Glutamatergic neuron (in vitro differentiated cells): ENCODE measurements around the gene ARHGEF4. TPM values are rescaled to one million over a fixed set of nuclear protein-coding genes. Genes with fewer than 3 reads are reported as not detected.

Source experiments
- DNase-seq: peaks from one replicate; pipeline ENCODE4 v3.0.0; 2022
- H3K27ac Mint-ChIP-seq: one replicate; pipeline ENCODE4 v1.8.0; 2020; ENCODE audit warnings: mild to moderate bottlenecking, mixed read lengths, inconsistent platforms; ENCODE audit not compliant: unreplicated experiment
- H3K27me3 Mint-ChIP-seq: one replicate; pipeline ENCODE4 v1.8.0; 2020; ENCODE audit warnings: mild to moderate bottlenecking, moderate library complexity, mixed read lengths, inconsistent platforms; ENCODE audit not compliant: unreplicated experiment
- H3K36me3 Mint-ChIP-seq: one replicate; pipeline ENCODE4 v1.8.0; 2020; ENCODE audit warnings: mild to moderate bottlenecking, mixed read lengths, inconsistent platforms; ENCODE audit not compliant: unreplicated experiment
- H3K4me1 Mint-ChIP-seq: one replicate; pipeline ENCODE4 v1.8.0; 2020; ENCODE audit warnings: mild to moderate bottlenecking, low read depth, mixed read lengths, inconsistent platforms; ENCODE audit not compliant: unreplicated experiment
- H3K4me3 Mint-ChIP-seq: one replicate; pipeline ENCODE4 v1.8.0; 2020; ENCODE audit warnings: mild to moderate bottlenecking, mixed read lengths, inconsistent platforms; ENCODE audit not compliant: unreplicated experiment
- H3K9me3 Mint-ChIP-seq: one replicate; pipeline ENCODE4 v1.8.0; 2020; ENCODE audit warnings: mild to moderate bottlenecking, moderate library complexity, mixed read lengths, inconsistent platforms; ENCODE audit not compliant: unreplicated experiment
- total RNA-seq: library from RNA; stranded (reverse); fragmentation: NEBNext Ultra II Directional; extraction: Animal tissue kit (Norgen Biotek cat#: 25700); gene quantifications from one replicate; pipeline ENCODE4 v1.2.1, GENCODE V29; 2021; ENCODE audit not compliant: unreplicated experiment
- TF ChIP-seq, protein P1 (sequence below): fragments of 200-600 bp; sonication (generic); IDR thresholded peaks from one replicate; pipeline ENCODE4 v1.5.0; 2021; ENCODE audit not compliant: partially characterized antibody, unreplicated experiment

The ARHGEF4 gene
- total RNA-seq, 1 donor from 2014 or later, result 6.1 TPM

DNA sequence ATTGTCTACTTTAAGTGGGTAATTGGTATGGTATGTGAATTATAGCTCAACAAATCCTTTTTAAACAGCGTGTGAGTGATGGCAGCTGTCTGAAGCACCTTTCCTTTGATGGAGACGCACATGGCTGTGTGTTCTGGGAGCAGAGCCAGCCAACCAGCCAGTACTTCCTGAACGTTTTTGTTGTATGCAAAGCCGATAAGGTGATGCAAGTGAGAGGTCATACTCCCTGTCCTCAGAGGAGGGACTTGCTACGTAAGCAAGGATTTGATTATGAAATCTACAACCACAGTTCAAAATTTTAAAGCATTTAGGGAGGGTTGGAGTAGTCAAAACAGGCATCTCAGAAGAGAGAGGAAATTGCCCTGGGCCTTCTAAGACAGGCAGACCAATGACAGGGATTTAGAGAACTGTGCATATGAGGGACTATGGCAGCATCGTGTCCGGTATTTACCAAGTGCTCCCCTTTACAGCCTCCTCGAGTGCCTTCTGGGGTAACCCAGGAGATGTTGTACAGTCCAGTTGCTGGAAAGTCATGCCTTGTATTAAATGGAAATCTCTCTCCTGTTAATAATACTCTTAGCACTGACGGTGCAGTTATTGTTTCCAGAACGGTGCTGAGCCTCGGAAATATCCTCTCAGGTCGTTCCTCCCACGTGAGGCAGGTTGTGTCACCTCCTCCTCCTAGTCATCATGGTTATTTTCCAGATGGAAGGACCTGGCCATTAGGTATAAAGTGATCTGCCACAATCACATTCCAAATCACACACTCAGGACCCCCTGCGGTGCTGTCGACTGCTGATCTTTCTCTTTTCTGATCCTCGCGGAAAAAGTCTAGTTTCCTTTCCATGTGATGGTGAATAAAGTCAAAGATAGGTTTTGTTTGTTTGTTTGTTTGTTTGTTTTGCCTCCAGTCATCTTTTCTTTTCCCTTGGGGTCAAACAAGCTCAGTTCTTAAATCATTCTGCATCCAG lies 28.4 kb downstream of the ARHGEF4 start:
- H3K27me3 Mint-ChIP-seq, result no peaks in the 10 kb centered on the region
- H3K4me3 Mint-ChIP-seq, result no peak overlapping the region
- no peak for DNase-seq
- H3K4me1 Mint-ChIP-seq, result peaks cover 3% of the 10 kb centered on the region
- no peak overlapping the region for H3K27ac Mint-ChIP-seq
- no peaks in the 10 kb centered on the region for H3K36me3 Mint-ChIP-seq
- TF ChIP-seq, protein P1, sequence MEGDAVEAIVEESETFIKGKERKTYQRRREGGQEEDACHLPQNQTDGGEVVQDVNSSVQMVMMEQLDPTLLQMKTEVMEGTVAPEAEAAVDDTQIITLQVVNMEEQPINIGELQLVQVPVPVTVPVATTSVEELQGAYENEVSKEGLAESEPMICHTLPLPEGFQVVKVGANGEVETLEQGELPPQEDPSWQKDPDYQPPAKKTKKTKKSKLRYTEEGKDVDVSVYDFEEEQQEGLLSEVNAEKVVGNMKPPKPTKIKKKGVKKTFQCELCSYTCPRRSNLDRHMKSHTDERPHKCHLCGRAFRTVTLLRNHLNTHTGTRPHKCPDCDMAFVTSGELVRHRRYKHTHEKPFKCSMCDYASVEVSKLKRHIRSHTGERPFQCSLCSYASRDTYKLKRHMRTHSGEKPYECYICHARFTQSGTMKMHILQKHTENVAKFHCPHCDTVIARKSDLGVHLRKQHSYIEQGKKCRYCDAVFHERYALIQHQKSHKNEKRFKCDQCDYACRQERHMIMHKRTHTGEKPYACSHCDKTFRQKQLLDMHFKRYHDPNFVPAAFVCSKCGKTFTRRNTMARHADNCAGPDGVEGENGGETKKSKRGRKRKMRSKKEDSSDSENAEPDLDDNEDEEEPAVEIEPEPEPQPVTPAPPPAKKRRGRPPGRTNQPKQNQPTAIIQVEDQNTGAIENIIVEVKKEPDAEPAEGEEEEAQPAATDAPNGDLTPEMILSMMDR, result no peak
- no peaks in the 10 kb centered on the region for H3K9me3 Mint-ChIP-seq

DNA sequence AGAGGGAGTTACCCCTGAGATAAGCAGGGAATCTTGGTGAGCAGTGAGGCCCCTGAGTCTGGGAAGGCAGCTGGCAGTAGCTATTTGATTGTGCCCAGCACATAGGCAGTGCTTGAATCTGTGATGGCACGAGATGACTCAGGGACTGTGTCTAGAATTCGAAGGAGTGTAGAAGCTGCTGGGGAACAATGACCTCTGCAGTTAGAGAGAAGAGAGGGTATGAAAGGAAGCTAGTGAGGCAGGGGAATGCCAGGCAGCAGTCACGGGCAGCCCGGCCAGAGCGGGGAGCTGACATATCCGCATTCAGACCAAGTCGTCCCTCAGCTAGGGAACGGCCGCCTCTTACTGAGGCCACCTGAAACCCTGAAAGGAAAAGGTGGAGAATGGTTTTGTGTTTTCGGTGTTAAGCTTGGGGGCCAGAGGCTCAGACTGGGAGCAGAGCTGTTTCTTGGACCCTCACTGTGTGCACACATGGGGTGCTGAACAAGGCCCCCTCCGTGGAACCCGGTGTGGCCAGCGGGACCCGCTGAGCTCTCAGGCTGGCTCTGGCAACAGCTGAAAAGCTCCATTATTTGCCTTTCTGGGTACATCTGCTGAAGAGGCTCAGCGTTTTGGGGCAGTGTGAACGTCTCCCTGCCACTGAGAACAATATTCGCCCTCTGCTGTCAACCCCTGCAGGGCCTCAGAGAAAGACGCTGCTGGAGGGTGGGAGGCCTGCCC lies 32.9 kb downstream of the ARHGEF4 start:
- Mint-ChIP-seq H3K36me3 (no peaks in the 10 kb centered on the region), H3K27ac (no peak overlapping the region), H3K27me3 (peaks cover 4% of the 10 kb centered on the region), H3K4me1 (peaks cover 3% of the 10 kb centered on the region), H3K9me3 (no peaks in the 10 kb centered on the region), H3K4me3 (no peak overlapping the region)
- TF ChIP-seq, protein P1, result no peak
- no peak for DNase-seq

DNA sequence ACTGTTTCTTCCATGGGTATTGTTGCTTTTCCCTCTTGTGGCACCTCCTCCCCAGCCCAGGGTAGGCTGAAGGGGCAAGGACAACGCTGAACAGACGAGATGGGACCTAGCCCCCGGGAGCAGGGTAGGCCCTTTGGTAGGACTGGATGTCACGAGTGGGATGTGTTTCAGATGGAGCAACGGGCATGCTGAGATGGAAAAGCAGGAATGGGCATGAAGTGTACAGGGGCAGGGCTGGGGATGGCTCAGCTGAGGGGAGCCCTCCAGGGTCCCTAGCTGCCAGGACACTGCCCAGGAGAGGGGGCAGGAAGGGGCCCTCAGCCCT lies 33.4 kb downstream of the ARHGEF4 start:
- Mint-ChIP-seq H3K9me3 (no peaks in the 10 kb centered on the region), H3K4me1 (peaks cover 3% of the 10 kb centered on the region), H3K27me3 (peaks cover 4% of the 10 kb centered on the region), H3K4me3 (no peak overlapping the region), H3K36me3 (no peaks in the 10 kb centered on the region), H3K27ac (no peak overlapping the region)
- TF ChIP-seq, protein P1, result no peak
- no peak for DNase-seq

DNA sequence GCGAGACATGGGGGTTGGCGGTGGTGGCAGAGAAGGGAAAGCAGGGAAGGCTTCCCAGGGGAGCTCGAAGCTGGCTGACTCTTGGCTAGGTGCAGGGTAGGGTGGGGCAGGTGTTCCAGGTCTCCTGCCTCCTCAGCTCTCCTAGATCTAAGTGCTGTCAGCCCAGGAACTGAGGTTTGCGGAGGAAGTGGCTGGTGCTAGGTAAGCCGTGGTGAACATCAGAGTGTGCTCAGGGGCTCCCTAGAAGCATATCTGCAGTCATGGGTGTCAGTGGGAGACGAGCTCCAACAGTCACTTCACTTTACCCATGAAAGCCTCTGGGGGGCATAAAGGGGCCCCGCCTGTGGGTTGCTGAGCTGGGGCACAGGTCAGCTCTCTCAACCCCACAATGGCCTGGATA lies 34.1 kb downstream of the ARHGEF4 start:
- TF ChIP-seq, protein P1, result no peak
- Mint-ChIP-seq H3K4me1 (no peaks in the 10 kb centered on the region), H3K27me3 (peaks cover 4% of the 10 kb centered on the region), H3K4me3 (no peak overlapping the region), H3K36me3 (peaks cover 2% of the 10 kb centered on the region), H3K27ac (no peak overlapping the region), H3K9me3 (no peaks in the 10 kb centered on the region)
- DNase-seq, result no peak
